Measurements from ENCODE around the gene RASAL2.

GRCh38 chr1:178417858-178418257 is 324.0 kb downstream of the RASAL2 start:
- TF ChIP-seq CTCF (IDR thresholded peaks at IDR 0.05; ENCODE audit: insufficient read depth, low read depth, low read length) (no peak), EZH2 (IDR thresholded peaks at IDR 0.05; ENCODE audit: insufficient read depth, low read length) (no peak)
